ENCODE results near the gene PRSS37. TPM values are rescaled to one million over a fixed set of nuclear protein-coding genes. Genes with fewer than 3 reads are reported as not detected.

The PRSS37 gene
- polyA plus RNA-seq, 1 of the 3 experiments (the other 2 are of a cell fraction), result not detected

- H3K9me2 ChIP-seq, result no peaks in the 10 kb centered on the region
- WGBS (ENCODE audit: low lambda C conversion rate), result 3% methylated on average over 5 of the region's 5 CpGs
- no peaks in the 10 kb centered on the region for H3K9me3 ChIP-seq
- H3K27ac ChIP-seq (ENCODE audit: low read depth in 2 of 2, low read length in 1 of 2), result no peak overlapping the region
- TF ChIP-seq YY1 (IDR thresholded peaks at IDR 0.05; ENCODE audit: low read depth) (no peak), FOSL2 (IDR thresholded peaks at IDR 0.05; ENCODE audit: borderline replicate concordance, low read depth) (no peak), TCF12 (IDR thresholded peaks at IDR 0.05) (no peak), MAX (IDR thresholded peaks at IDR 0.05; ENCODE audit: low read depth) (no peak), CHD2 (IDR thresholded peaks at IDR 0.05; ENCODE audit: low read length, partially characterized antibody) (no peak), TEAD4 (IDR thresholded peaks at IDR 0.05; ENCODE audit: borderline replicate concordance, insufficient read depth) (no peak), NFIC (IDR thresholded peaks at IDR 0.05; ENCODE audit: borderline replicate concordance) (no peak), GATA2 (CRISPR knock-in tag; IDR thresholded peaks at IDR 0.05) (no peak), USF2 (IDR thresholded peaks at IDR 0.05; ENCODE audit: borderline replicate concordance, low read depth, low read length) (no peak), JUND (IDR thresholded peaks at IDR 0.05) (no peak)
- H3K4me2 ChIP-seq, result no peak overlapping the region
- DNase-seq, result no peak
- no peaks in the 10 kb centered on the region for H3K27me3 ChIP-seq (ENCODE audit: insufficient read depth)
- H3K4me1 ChIP-seq (ENCODE audit: control insufficient read depth in 1 of 2, insufficient read depth in 2 of 2, low read depth in 1 of 2, low read length in 1 of 2), result no peaks in the 10 kb centered on the region
- no peaks in the 10 kb centered on the region for H4K20me1 ChIP-seq (ENCODE audit: insufficient read depth)
- no peaks in the 10 kb centered on the region for H3K79me2 ChIP-seq (ENCODE audit: insufficient read depth)
- H3K36me3 ChIP-seq (replicated peaks in 1 of 2; ENCODE audit: control insufficient read depth in 1 of 2, insufficient read depth in 2 of 2, low read length in 1 of 2), result no peaks in the 10 kb centered on the region
- H3K4me3 ChIP-seq (ENCODE audit: low read depth in 2 of 2, low read length in 1 of 2), result no peak overlapping the region
- no peak overlapping the region for H3K9ac ChIP-seq
- H3F3A ChIP-seq (replicated peaks; ENCODE audit: insufficient read depth), result no peaks in the 10 kb centered on the region
- ChIA-PET POLR2A (no interaction called here), CTCF (interaction anchor here (0.8 kb wide), 1 partner anchor 26 kb away, joined by 3 read pairs; no protein-coding TSS in a partner anchor)
- H2AFZ ChIP-seq (ENCODE audit: low read depth), result no peak overlapping the region
Measured at GRCh38 chr7:141884539-141885225, 43.4 kb upstream of the PRSS37 start.

GRCh38 chr7:141880960-141881359 is 39.7 kb upstream of the PRSS37 start:
- H3K36me3 ChIP-seq (replicated peaks in 1 of 2; ENCODE audit: control insufficient read depth in 1 of 2, insufficient read depth in 2 of 2, low read length in 1 of 2), result no peaks in the 10 kb centered on the region
- H3K27ac ChIP-seq (ENCODE audit: low read depth in 2 of 2, low read length in 1 of 2), result no peak overlapping the region
- 2% methylated on average over 5 of the region's 5 CpGs for WGBS (ENCODE audit: low lambda C conversion rate)
- H3K79me2 ChIP-seq (ENCODE audit: insufficient read depth), result no peaks in the 10 kb centered on the region
- DNase-seq, result no peak
- no peak overlapping the region for H3K4me3 ChIP-seq (ENCODE audit: low read depth in 2 of 2, low read length in 1 of 2)
- H3K9me3 ChIP-seq, result no peaks in the 10 kb centered on the region
- H3F3A ChIP-seq (replicated peaks; ENCODE audit: insufficient read depth), result no peaks in the 10 kb centered on the region
- CTCF ChIA-PET, result no interaction called here
- no peaks in the 10 kb centered on the region for H4K20me1 ChIP-seq (ENCODE audit: insufficient read depth)
- no peak overlapping the region for H3K9ac ChIP-seq
- no peak overlapping the region for H3K4me2 ChIP-seq
- POLR2A ChIA-PET, result no interaction called here
- no peak overlapping the region for H2AFZ ChIP-seq (ENCODE audit: low read depth)
- no peaks in the 10 kb centered on the region for H3K9me2 ChIP-seq
- no peaks in the 10 kb centered on the region for H3K4me1 ChIP-seq (ENCODE audit: control insufficient read depth in 1 of 2, insufficient read depth in 2 of 2, low read depth in 1 of 2, low read length in 1 of 2)
- no peaks in the 10 kb centered on the region for H3K27me3 ChIP-seq (ENCODE audit: insufficient read depth)
- TF ChIP-seq EZH2phosphoT487 (IDR thresholded peaks at IDR 0.05; ENCODE audit: borderline replicate concordance, low read depth) (no peak), REST (IDR thresholded peaks at IDR 0.05; ENCODE audit: low read depth, low read length) (no peak), GABPA (IDR thresholded peaks at IDR 0.05; ENCODE audit: low read depth) (no peak), MEF2A (IDR thresholded peaks at IDR 0.05; ENCODE audit: borderline replicate concordance, low read depth) (no peak), SIN3A (IDR thresholded peaks at IDR 0.05; ENCODE audit: borderline replicate concordance, low read depth, low read length) (no peak), SMC3 (IDR thresholded peaks at IDR 0.05; ENCODE audit: low read depth, low read length) (no peak), TAF1 (IDR thresholded peaks at IDR 0.05; ENCODE audit: borderline replicate concordance, low read depth, low read length) (no peak), USF1 (IDR thresholded peaks at IDR 0.05; ENCODE audit: borderline replicate concordance, low read depth) (no peak), MAX (IDR thresholded peaks at IDR 0.05; ENCODE audit: low read depth) (no peak), RXRA (IDR thresholded peaks at IDR 0.05; ENCODE audit: borderline replicate concordance, low read depth) (no peak), JUND (IDR thresholded peaks at IDR 0.05) (no peak), FOXM1 (IDR thresholded peaks at IDR 0.05; ENCODE audit: low read depth) (no peak), IRF3 (IDR thresholded peaks at IDR 0.05; ENCODE audit: low read depth, low read length) (no peak)
